ENCODE results near the gene COL4A3. TPM values are rescaled to one million over a fixed set of nuclear protein-coding genes. Genes with fewer than 3 reads are reported as not detected.

Gene COL4A3
- total RNA-seq, 4 donors from 2014 or later = under 0.01 to 67.7 (median 10.2) TPM

GRCh38 chr2:227179988-227180685 is 15.7 kb downstream of the COL4A3 start:
- Histone ChIP-seq H3K4me3 (no peak overlapping the region), H3K36me3 (no peaks in the 10 kb centered on the region), H3K27me3 (no peaks in the 10 kb centered on the region), H3K9me3 (no peaks in the 10 kb centered on the region), H3K27ac (no peak overlapping the region), H3K4me1 (no peaks in the 10 kb centered on the region)
- TF ChIP-seq POLR2A (IDR thresholded peaks at IDR 0.05) = no peak
- TF ChIP-seq CTCF (IDR thresholded peaks at IDR 0.05) = no peak
- no peak for DNase-seq

GRCh38 chr2:227180770-227181169 is 16.3 kb downstream of the COL4A3 start:
- H3K27ac ChIP-seq = no peak overlapping the region
- H3K36me3 ChIP-seq = no peaks in the 10 kb centered on the region
- no peaks in the 10 kb centered on the region for H3K27me3 ChIP-seq
- no peaks in the 10 kb centered on the region for H3K9me3 ChIP-seq
- no peak overlapping the region for H3K4me3 ChIP-seq
- DNase-seq = no peak
- TF ChIP-seq CTCF (IDR thresholded peaks at IDR 0.05) (no peak), POLR2A (IDR thresholded peaks at IDR 0.05) (no peak)
- H3K4me1 ChIP-seq = no peaks in the 10 kb centered on the region

- no peaks in the 10 kb centered on the region for H3K9me3 ChIP-seq
- H3K4me1 ChIP-seq = no peaks in the 10 kb centered on the region
- H3K27ac ChIP-seq = no peak overlapping the region
- TF ChIP-seq CTCF (IDR thresholded peaks at IDR 0.05) (no peak), POLR2A (IDR thresholded peaks at IDR 0.05) (no peak)
- no peaks in the 10 kb centered on the region for H3K36me3 ChIP-seq
- DNase-seq = no peak
- no peaks in the 10 kb centered on the region for H3K27me3 ChIP-seq
- no peak overlapping the region for H3K4me3 ChIP-seq
These were observed 18.3 kb downstream of the COL4A3 start for GRCh38 chr2:227182765-227183164.

GRCh38 chr2:227183657-227184367 is 19.4 kb downstream of the COL4A3 start:
- Histone ChIP-seq H3K27me3 (no peaks in the 10 kb centered on the region), H3K27ac (no peak overlapping the region), H3K4me1 (no peaks in the 10 kb centered on the region), H3K9me3 (no peaks in the 10 kb centered on the region), H3K36me3 (no peaks in the 10 kb centered on the region), H3K4me3 (no peak overlapping the region)
- TF ChIP-seq POLR2A (IDR thresholded peaks at IDR 0.05) (no peak), CTCF (IDR thresholded peaks at IDR 0.05) (no peak)
- no peak for DNase-seq

- H3K27me3 ChIP-seq = no peaks in the 10 kb centered on the region
- no peak for TF ChIP-seq POLR2A (IDR thresholded peaks at IDR 0.05)
- no peaks in the 10 kb centered on the region for H3K4me1 ChIP-seq
- DNase-seq = no peak
- no peak overlapping the region for H3K27ac ChIP-seq
- no peaks in the 10 kb centered on the region for H3K9me3 ChIP-seq
- no peak overlapping the region for H3K4me3 ChIP-seq
- H3K36me3 ChIP-seq = no peaks in the 10 kb centered on the region
These were observed 21.3 kb downstream of the COL4A3 start for GRCh38 chr2:227185615-227186232.

GRCh38 chr2:227186751-227187150 is 22.3 kb downstream of the COL4A3 start:
- Histone ChIP-seq H3K27ac (no peak overlapping the region), H3K27me3 (no peaks in the 10 kb centered on the region), H3K4me1 (no peaks in the 10 kb centered on the region), H3K36me3 (no peaks in the 10 kb centered on the region), H3K9me3 (no peaks in the 10 kb centered on the region), H3K4me3 (no peak overlapping the region)
- TF ChIP-seq CTCF (IDR thresholded peaks at IDR 0.05) (no peak), POLR2A (IDR thresholded peaks at IDR 0.05) (no peak)
- no peak for DNase-seq

All from Peyer's patch (tissue), 4 donors.